GM12878 (cell line): ENCODE measurements around the gene GFPT1. TPM values are rescaled to one million over a fixed set of nuclear protein-coding genes. Genes with fewer than 3 reads are reported as not detected.

Source experiments
- ATAC-seq: fragments of 200-7000 bp; cut with Tn5 transposase; 3 replicates; pipeline ENCODE4 v1.9.1; 2020; ENCODE audit warnings: mild to moderate bottlenecking, moderate library complexity
- BruUV-seq: library from RNA; stranded (reverse); fragments of 400-500 nt; replicated peaks from 2 replicates; lab custom pipeline; 2021; lab: Mats Ljungman, UMichigan
- CTCF ChIA-PET: fragments of 300-600 bp; sonication (Branson Sonifier 250); formaldehyde crosslinking; extraction: SDS; loops from one replicate; lab custom pipeline; 2021; ENCODE audit warnings: inconsistent platforms; lab: Yijun Ruan, JAX
- POLR2A ChIA-PET: fragments of 350-600 bp; formaldehyde crosslinking; extraction: SDS; loops from one replicate; lab custom pipeline; 2021; ENCODE audit warnings: inconsistent platforms; lab: Charles Lee
- RAD21 ChIA-PET: fragments of 300-600 bp; sonication (Branson Sonifier 250); formaldehyde crosslinking; loops from one replicate; lab custom pipeline; 2023; ENCODE audit warnings: antibody characterized with exemption; ENCODE audit not compliant: unreplicated experiment; lab: Charles Lee
- SMC1A ChIA-PET: fragments of 300-600 bp; sonication (Branson Sonifier 250); formaldehyde crosslinking; loops from one replicate; lab custom pipeline; 2023; ENCODE audit not compliant: unreplicated experiment, uncharacterized antibody; lab: Charles Lee
- DNase-seq: peaks from one replicate; pipeline ENCODE4 v3.0.0-alpha.2; 2011; ENCODE audit warnings: low read depth, low spot score
- FAIRE-seq: peaks from 3 replicates; lab custom pipeline; 2011; peaks lifted over from hg19 to GRCh38; lab: Jason Lieb, UNC
- H2AFZ ChIP-seq: 2 replicates; pipeline ENCODE4 v1.6.0; 2011; ENCODE audit warnings: low read depth, low read length, control low read depth; ENCODE audit not compliant: control insufficient read depth
- H3K27ac ChIP-seq: 2 replicates; pipeline ENCODE4 v1.5.1; 2011; ENCODE audit warnings: control low read depth; ENCODE audit not compliant: control insufficient read depth, insufficient read depth
- H3K27me3 ChIP-seq, 2 experiments: replicated peaks in 1 of 2; 2 replicates each; pipeline versions ENCODE4 v1.6.0 to v1.6.1; 2011; ENCODE audit warnings: low read length in 1 of 2; ENCODE audit not compliant: control insufficient read depth in 2 of 2, insufficient read depth in 2 of 2
- H3K36me3 ChIP-seq, 2 experiments: 2 replicates each; pipeline ENCODE4 v1.5.1; 2011; ENCODE audit warnings: low read length in 1 of 2; ENCODE audit not compliant: control insufficient read depth in 2 of 2, insufficient read depth in 2 of 2
- H3K4me1 ChIP-seq: 2 replicates; pipeline ENCODE4 v1.6.1; 2011; ENCODE audit warnings: mild to moderate bottlenecking, low read length, moderate library complexity, mixed read lengths; ENCODE audit not compliant: control insufficient read depth, insufficient read depth
- H3K4me2 ChIP-seq: 2 replicates; pipeline ENCODE4 v1.6.0; 2011; ENCODE audit warnings: control low read depth; ENCODE audit not compliant: control insufficient read depth, insufficient read depth
- H3K4me3 ChIP-seq: fragments of 200-600 bp; sonication (generic); 2 replicates; pipeline ENCODE4 v1.5.1; 2016
- H3K79me2 ChIP-seq: 2 replicates; pipeline ENCODE4 v1.6.0; 2011; ENCODE audit warnings: low read length; ENCODE audit not compliant: control insufficient read depth, insufficient read depth
- H3K9ac ChIP-seq: 2 replicates; pipeline ENCODE4 v1.8.0; 2011; ENCODE audit warnings: low read length, control low read depth, mixed read lengths; ENCODE audit not compliant: control insufficient read depth, insufficient read depth
- H3K9me3 ChIP-seq: replicated peaks from 3 replicates; pipeline ENCODE4 v1.5.1; 2011; ENCODE audit warnings: mild to moderate bottlenecking, low read length; ENCODE audit not compliant: control insufficient read depth, insufficient read depth
- H4K20me1 ChIP-seq: 2 replicates; pipeline ENCODE4 v1.6.0; 2011; ENCODE audit not compliant: control insufficient read depth, insufficient read depth
- FOS ChIP-seq: IDR thresholded peaks from 3 replicates; pipeline ENCODE4 v1.6.1; 2011; ENCODE audit warnings: borderline replicate concordance; ENCODE audit not compliant: insufficient read length; ENCODE audit errors: extremely low read depth
- POLR2AphosphoS2 ChIP-seq: IDR thresholded peaks from 2 replicates; pipeline ENCODE4 v1.6.1; 2011; ENCODE audit warnings: low read depth, mild to moderate bottlenecking, low read length, improper control_type of control experiment, moderate library complexity
- RFX5 ChIP-seq: IDR thresholded peaks from 2 replicates; pipeline ENCODE4 v1.6.1; 2011; ENCODE audit warnings: low read depth, low read length, improper control_type of control experiment
- SMAD1 ChIP-seq: fragments of 450-650 bp; IDR thresholded peaks from 2 replicates; pipeline ENCODE4 v1.6.1; 2018; ENCODE audit warnings: mild to moderate bottlenecking, low read depth; ENCODE audit not compliant: partially characterized antibody
- YBX1 ChIP-seq: fragments of 450-650 bp; IDR thresholded peaks from 2 replicates; pipeline ENCODE4 v1.6.1; 2016; ENCODE audit warnings: antibody characterized with exemption
- ZNF384 ChIP-seq: IDR thresholded peaks from 2 replicates; pipeline ENCODE4 v1.6.1; 2012; ENCODE audit warnings: low read depth, mild to moderate bottlenecking, low read length, improper control_type of control experiment, borderline replicate concordance
- WGBS: methylation state at CpG from one replicate; pipeline ENCODE4 v1.1.6; 2016; ENCODE audit warnings: low lambda C conversion rate; ENCODE audit not compliant: insufficient replicate concordance, insufficient coverage; ENCODE audit errors: missing lambda C conversion rate; 5-methylcytosine and 5-hydroxymethylcytosine counted together
- in situ Hi-C: fragments of 300-500 bp; cut with MboI; formaldehyde crosslinking; loops from 9 replicates; pipeline ENCODE4 v1.14.3; 2018; ENCODE audit warnings: mixed read lengths
- intact Hi-C: fragments of 100-400 bp; cut with micrococcal nuclease; formaldehyde crosslinking; loops from one replicate; pipeline ENCODE4 v1.14.2; 2022; ENCODE audit not compliant: unreplicated experiment
- polyA plus RNA-seq, 11 experiments: library from polyadenylated mRNA; depleted of rRNA in 4 of 11; unstranded in 6 of 11; stranded (reverse) in 5 of 11; fragments of >200 nt; fragmentation: Nextera tagmentation in 4 of 11; fragmentation: Illumina TruSeq in 1 of 11; extraction: Ambion mirVana in 4 of 11; extraction: Trizol in 1 of 11; gene quantifications; 1 replicate in 1 of 11; 2 replicates in 10 of 11; pipeline versions ENCODE4 v1.2.1 to v1.2.3, GENCODE V29; 2011 to 2016; ENCODE audit warnings: inconsistent platforms in 2 of 11, missing spikeins in 2 of 11, low read depth in 1 of 11
- total RNA-seq, 4 experiments: library from RNA; depleted of rRNA in 3 of 4; stranded (reverse); fragments of >200 nt in 3 of 4; fragmentation: Illumina TruSeq in 1 of 4; extraction: Trizol in 1 of 4; gene quantifications; 2 replicates each; pipeline versions ENCODE4 v1.2.1 to v1.2.3, GENCODE V29; 2013 to 2021
- TF ChIP-seq, protein P1 (sequence below): fragments of 450-650 bp; formaldehyde crosslinking; IDR thresholded peaks from 2 replicates; pipeline ENCODE4 v1.5.0; 2022; ENCODE audit warnings: mild to moderate bottlenecking, missing genetic modification characterization

GFPT1 gene
- total and polyA plus RNA-seq, 10 of the 15 experiments (the other 5 are each of a cell fraction or from before 2014, with no cell fraction given) = 10.1 to 95.2 (median 24.5) TPM

DNA sequence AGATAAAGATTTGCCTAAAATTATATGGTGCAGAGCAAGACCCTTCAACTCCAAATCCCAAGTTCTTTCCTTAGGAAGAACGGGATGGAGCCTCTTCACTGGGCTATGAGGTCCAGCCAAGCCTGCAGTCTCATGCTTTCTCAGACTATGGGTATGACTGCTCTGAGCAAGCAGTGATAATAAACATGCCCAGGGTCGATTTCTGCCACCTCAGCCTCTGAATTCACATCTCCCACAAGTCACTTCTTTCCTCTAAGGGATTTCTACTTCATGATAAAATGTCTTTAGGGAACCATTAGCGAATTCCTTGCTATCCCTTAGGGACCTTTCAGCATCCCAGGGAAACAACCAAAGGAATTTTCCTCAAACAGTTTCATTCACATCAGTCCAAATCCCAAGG, 94.8 kb downstream of the GFPT1 start:
- Histone ChIP-seq H3K36me3 (no peaks in the 10 kb centered on the region), H3K9me3 (no peaks in the 10 kb centered on the region), H3K79me2 (no peaks in the 10 kb centered on the region), H3K4me2 (no peak overlapping the region), H4K20me1 (no peaks in the 10 kb centered on the region), H3K9ac (no peak overlapping the region), H2AFZ (no peak overlapping the region), H3K27ac (no peak overlapping the region), H3K4me1 (no peaks in the 10 kb centered on the region), H3K27me3 (peaks cover 0 to 7% of the 10 kb centered on the region in 2 experiments; a peak in 2 of 4 replicates), H3K4me3 (no peak overlapping the region)
- ATAC-seq = no peak
- TF ChIP-seq FOS = no peak
- TF ChIP-seq RFX5 = no peak
- TF ChIP-seq POLR2AphosphoS2 = no peak
- no peak for TF ChIP-seq ZNF384
- TF ChIP-seq, protein P1, sequence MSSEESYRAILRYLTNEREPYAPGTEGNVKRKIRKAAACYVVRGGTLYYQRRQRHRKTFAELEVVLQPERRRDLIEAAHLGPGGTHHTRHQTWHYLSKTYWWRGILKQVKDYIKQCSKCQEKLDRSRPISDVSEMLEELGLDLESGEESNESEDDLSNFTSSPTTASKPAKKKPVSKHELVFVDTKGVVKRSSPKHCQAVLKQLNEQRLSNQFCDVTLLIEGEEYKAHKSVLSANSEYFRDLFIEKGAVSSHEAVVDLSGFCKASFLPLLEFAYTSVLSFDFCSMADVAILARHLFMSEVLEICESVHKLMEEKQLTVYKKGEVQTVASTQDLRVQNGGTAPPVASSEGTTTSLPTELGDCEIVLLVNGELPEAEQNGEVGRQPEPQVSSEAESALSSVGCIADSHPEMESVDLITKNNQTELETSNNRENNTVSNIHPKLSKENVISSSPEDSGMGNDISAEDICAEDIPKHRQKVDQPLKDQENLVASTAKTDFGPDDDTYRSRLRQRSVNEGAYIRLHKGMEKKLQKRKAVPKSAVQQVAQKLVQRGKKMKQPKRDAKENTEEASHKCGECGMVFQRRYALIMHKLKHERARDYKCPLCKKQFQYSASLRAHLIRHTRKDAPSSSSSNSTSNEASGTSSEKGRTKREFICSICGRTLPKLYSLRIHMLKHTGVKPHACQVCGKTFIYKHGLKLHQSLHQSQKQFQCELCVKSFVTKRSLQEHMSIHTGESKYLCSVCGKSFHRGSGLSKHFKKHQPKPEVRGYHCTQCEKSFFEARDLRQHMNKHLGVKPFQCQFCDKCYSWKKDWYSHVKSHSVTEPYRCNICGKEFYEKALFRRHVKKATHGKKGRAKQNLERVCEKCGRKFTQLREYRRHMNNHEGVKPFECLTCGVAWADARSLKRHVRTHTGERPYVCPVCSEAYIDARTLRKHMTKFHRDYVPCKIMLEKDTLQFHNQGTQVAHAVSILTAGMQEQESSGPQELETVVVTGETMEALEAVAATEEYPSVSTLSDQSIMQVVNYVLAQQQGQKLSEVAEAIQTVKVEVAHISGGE (CRISPR knock-in tag) = no peak
- TF ChIP-seq SMAD1 = no peak
- no peak for TF ChIP-seq YBX1
- DNase-seq = no peak
- ChIA-PET RAD21 (no interaction called here), CTCF (no interaction called here), POLR2A (no interaction called here), SMC1A (no interaction called here)
- FAIRE-seq = no peak
- BruUV-seq = no TSS peak
- in situ Hi-C loops = no loop called here
- WGBS = 5% methylated on average over 3 of the region's 3 CpGs
- intact Hi-C loops = no loop called here
